Astrocyte of the cerebellum (primary cell): ENCODE measurements around the gene SLC26A6.
A peak's percentile ranks its signal among the peaks of the same experiment; 100 is the strongest.

Source experiments
- DNase-seq: peaks from one replicate; pipeline ENCODE4 v3.0.0-alpha.2; 2011; ENCODE audit warnings: low read depth
- H3K4me3 ChIP-seq: 2 replicates; pipeline ENCODE4 v1.5.1; 2011; ENCODE audit warnings: mild to moderate bottlenecking, low read depth, low read length, moderate library complexity
- CTCF ChIP-seq: IDR thresholded peaks from 2 replicates; pipeline ENCODE4 v1.5.1; 2012; ENCODE audit warnings: low read length, low read depth, moderate library complexity, mild to moderate bottlenecking; ENCODE audit errors: missing control alignments
- in situ Hi-C: cut with HindIII; loops from 2 replicates; pipeline ENCODE4 v1.10.0; 2017; ENCODE audit warnings: low sequenced_read_pairs

The SLC26A6 gene

GRCh38 chr3:48617559-48617958 lies 17.7 kb downstream of the SLC26A6 start:
- in situ Hi-C loops, result no loop called here
- no peak overlapping the region for H3K4me3 ChIP-seq
- no peak for TF ChIP-seq CTCF
- DNase-seq, result no peak

- no peak overlapping the region for H3K4me3 ChIP-seq
- no peak for DNase-seq
- no peak for TF ChIP-seq CTCF
- in situ Hi-C loops, result no loop called here
Measured at GRCh38 chr3:48614044-48614443, 21.2 kb downstream of the SLC26A6 start.

GRCh38 chr3:48612309-48612708 lies 23.0 kb downstream of the SLC26A6 start:
- in situ Hi-C loops, result no loop called here

GRCh38 chr3:48609088-48610005 lies 25.9 kb downstream of the SLC26A6 start, which contains the start of gene UQCRC1:
Gene UQCRC1 (minus strand): TSS chr3:48609646. CDS start chr3:48609620, 26 bp downstream.
- H3K4me3 ChIP-seq, result peak within 1 kb of the TSS; percentile 94
- in situ Hi-C loops, result no loop called here
- TF ChIP-seq CTCF, result peak; percentile 70
- peak; percentile 85 for DNase-seq

More at GRCh38 chr3:48612309-48612708, 23.0 kb downstream of the SLC26A6 start:
- no peak for TF ChIP-seq CTCF
- DNase-seq, result no peak
- no peak overlapping the region for H3K4me3 ChIP-seq

GRCh38 chr3:48607519-48607918 lies 27.7 kb downstream of the SLC26A6 start:
- no peak overlapping the region for H3K4me3 ChIP-seq
- TF ChIP-seq CTCF, result no peak
- no peak for DNase-seq
- in situ Hi-C loops, result no loop called here

- no peak for TF ChIP-seq CTCF
- DNase-seq, result no peak
- H3K4me3 ChIP-seq, result no peak overlapping the region
- in situ Hi-C loops, result no loop called here
Measured at GRCh38 chr3:48601622-48601994, 33.7 kb downstream of the SLC26A6 start.
